Measurements from ENCODE around the gene MAPKAPK3. TPM values are rescaled to one million over a fixed set of nuclear protein-coding genes. Genes with fewer than 3 reads are reported as not detected.

The MAPKAPK3 gene
- total and polyA plus RNA-seq, 8 donors = 15.8 to 30.6 (median 23.1) TPM

- 0% methylated on average over 21 to 22 of the region's 22 CpGs for WGBS, 2 donors
- Histone ChIP-seq H3K9me3 (no peaks in the 10 kb centered on the region), H3K4me1 (peaks cover 7 to 21% (median 10%) of the 10 kb centered on the region in 3 donors), H3K36me3 (no peaks in the 10 kb centered on the region), H3K27me3 (no peaks in the 10 kb centered on the region), H3K27ac (peak overlapping the region; percentile 32 to 92 (median 85)), H3K4me3 (peak overlapping the region; percentile 29 to 90 (median 63))
- DNase-seq (peak; percentile 93 to 97 (median 94)), FAIRE-seq (no peak), ATAC-seq (peak; percentile 78 to 84 (median 81))
- intact Hi-C loops (cut with DNase I) = no loop called here
- TF ChIP-seq CTCF (IDR thresholded peaks at IDR 0.05) = no peak
Observed at GRCh38 chr3:50616770-50617095, 218 bp upstream of the MAPKAPK3 start.

GRCh38 chr3:50617911-50618481 is 1.0 kb downstream of the MAPKAPK3 start:
- Histone ChIP-seq H3K4me1 (peaks cover 3 to 17% (median 7%) of the 10 kb centered on the region in 3 donors), H3K4me3 (peak overlapping the region; percentile 69 to 90 (median 86)), H3K27ac (peak overlapping the region in 3 of 4 donors; percentile 89 to 92 (median 91)), H3K27me3 (no peaks in the 10 kb centered on the region), H3K9me3 (no peaks in the 10 kb centered on the region), H3K36me3 (no peaks in the 10 kb centered on the region)
- no peak for TF ChIP-seq CTCF (IDR thresholded peaks at IDR 0.05)
- FAIRE-seq (no peak), DNase-seq (peak in 3 of 6 donors; percentile 30 to 74 (median 44)), ATAC-seq (no peak)
- 33 to 38% methylated on average over 6 of the region's 6 CpGs for WGBS, 2 donors
- intact Hi-C loops (cut with DNase I) = no loop called here

GRCh38 chr3:50620420-50620819 is 3.5 kb downstream of the MAPKAPK3 start:
- TF ChIP-seq CTCF (IDR thresholded peaks at IDR 0.05) = no peak
- ATAC-seq = no peak
- Histone ChIP-seq H3K27ac (no peak overlapping the region), H3K4me3 (no peak overlapping the region), H3K9me3 (no peaks in the 10 kb centered on the region), H3K36me3 (no peaks in the 10 kb centered on the region), H3K27me3 (no peaks in the 10 kb centered on the region), H3K4me1 (peaks cover 3 to 14% (median 10%) of the 10 kb centered on the region in 3 donors)
- intact Hi-C loops (cut with DNase I) = loop anchor here in 2 of 3 donors (5.0 to 10.0 kb wide), 2 partner anchors 754 to 757 kb away; no protein-coding TSS in a partner anchor
- DNase-seq = no peak
- 89 to 93% methylated on average over 1 of the region's 1 CpG for WGBS, 2 donors
- FAIRE-seq = no peak

GRCh38 chr3:50620820-50621219 is 3.9 kb downstream of the MAPKAPK3 start:
- TF ChIP-seq CTCF (IDR thresholded peaks at IDR 0.05) = no peak
- Histone ChIP-seq H3K27me3 (no peaks in the 10 kb centered on the region), H3K27ac (no peak overlapping the region), H3K4me1 (peaks cover 3 to 14% (median 10%) of the 10 kb centered on the region in 3 donors), H3K4me3 (no peak overlapping the region), H3K36me3 (no peaks in the 10 kb centered on the region), H3K9me3 (no peaks in the 10 kb centered on the region)
- DNase-seq (no peak), FAIRE-seq (no peak), ATAC-seq (no peak)
- 69 to 76% methylated on average over 4 of the region's 4 CpGs for WGBS, 2 donors
- intact Hi-C loops (cut with DNase I) = loop anchor here in 2 of 3 donors (5.0 to 10.0 kb wide), 2 partner anchors 754 to 756 kb away; no protein-coding TSS in a partner anchor

- FAIRE-seq = no peak
- ATAC-seq = no peak
Observed at GRCh38 chr3:50622881-50623280, 5.9 kb downstream of the MAPKAPK3 start.

More at GRCh38 chr3:50622881-50623280, 5.9 kb downstream of the MAPKAPK3 start:
- H3K9me3 ChIP-seq = no peaks in the 10 kb centered on the region
- no peaks in the 10 kb centered on the region for H3K36me3 ChIP-seq
- 84 to 96% methylated on average over 3 of the region's 3 CpGs for WGBS, 2 donors
- TF ChIP-seq CTCF (IDR thresholded peaks at IDR 0.05) = no peak
- intact Hi-C loops (cut with DNase I) = loop anchor here in 2 of 3 donors (5.0 to 10.0 kb wide), 2 partner anchors 752 to 754 kb away; no protein-coding TSS in a partner anchor
- H3K4me3 ChIP-seq = no peak overlapping the region
- no peak for DNase-seq
- H3K4me1 ChIP-seq = peaks cover 0 to 14% (median 10%) of the 10 kb centered on the region in 3 donors
- H3K27ac ChIP-seq = no peak overlapping the region
- H3K27me3 ChIP-seq = no peaks in the 10 kb centered on the region
